SK-N-MC (cell line): Measurements from ENCODE around the gene ARHGAP31.
"Not testable (repeated sequence)": the region's sequence is repeated elsewhere in the genome, so short reads cannot be mapped to it uniquely, and the experiment has no call there.

Experiments used
- DNase-seq: peaks from one replicate; pipeline ENCODE4 v3.0.0-alpha.2; 2011; ENCODE audit warnings: low read depth, low spot score
- H3K27ac ChIP-seq: fragments of 200-600 bp; sonication (generic); 2 replicates; pipeline ENCODE4 v1.5.1; 2016; ENCODE audit warnings: mixed run types
- H3K36me3 ChIP-seq: fragments of 200-600 bp; sonication (generic); 2 replicates; pipeline ENCODE4 v1.6.1; 2017; ENCODE audit warnings: antibody characterized with exemption, low read length, mixed read lengths; ENCODE audit not compliant: insufficient read depth
- H3K4me3 ChIP-seq: fragments of 200-600 bp; sonication (generic); 2 replicates; pipeline ENCODE4 v1.5.1; 2016
- H3K9ac ChIP-seq: fragments of 200-600 bp; sonication (generic); 2 replicates; pipeline ENCODE4 v1.8.0; 2017; ENCODE audit warnings: mixed run types, mixed read lengths; ENCODE audit not compliant: insufficient read length
- H3K9me3 ChIP-seq: fragments of 200-600 bp; sonication (generic); 2 replicates; pipeline ENCODE4 v1.6.1; 2017; ENCODE audit warnings: low read depth, mild to moderate bottlenecking, antibody characterized with exemption, low read length, moderate library complexity, mixed read lengths
- EZH2 ChIP-seq: fragments of 200-600 bp; sonication (generic); IDR thresholded peaks from one replicate; pipeline ENCODE4 v1.6.1; 2017; ENCODE audit warnings: antibody characterized with exemption
- FOXP2 ChIP-seq: optimal IDR thresholded peaks from 2 replicates; pipeline ENCODE3; 2011; ENCODE audit warnings: mild to moderate bottlenecking, moderate library complexity; ENCODE audit not compliant: insufficient read depth; ENCODE audit errors: extremely low read length, control extremely low read depth
- POLR2AphosphoS5 ChIP-seq: IDR thresholded peaks from 2 replicates; pipeline ENCODE4 v1.6.1; 2012; ENCODE audit warnings: mild to moderate bottlenecking, low read depth, low read length, borderline replicate concordance

The ARHGAP31 gene

DNA sequence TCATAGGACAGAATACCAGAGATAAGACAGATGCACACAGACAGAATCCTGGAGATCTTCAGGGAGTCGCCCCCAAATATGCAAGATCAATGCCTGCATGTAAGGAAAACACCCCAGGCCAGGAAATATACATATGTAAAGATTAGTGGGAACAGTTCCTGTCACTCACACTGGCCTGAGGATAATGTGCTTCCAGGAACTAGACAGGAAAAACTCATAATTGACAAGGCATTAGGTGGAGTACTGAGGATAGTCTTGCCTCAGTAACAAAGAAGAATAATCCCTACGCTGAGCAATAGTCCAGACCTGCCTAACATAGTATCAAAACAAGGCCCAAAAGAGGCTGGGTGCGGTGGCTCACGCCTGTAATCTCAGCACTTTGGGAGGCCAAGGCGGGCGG, 33.1 kb upstream of the ARHGAP31 start:
- Histone ChIP-seq H3K27ac (no peak overlapping the region), H3K36me3 (no peaks in the 10 kb centered on the region), H3K9me3 (no peaks in the 10 kb centered on the region), H3K4me3 (no peak overlapping the region), H3K9ac (no peak overlapping the region)
- DNase-seq, result no peak
- TF ChIP-seq POLR2AphosphoS5 (no peak), FOXP2 (no peak), EZH2 (no peak)

DNA sequence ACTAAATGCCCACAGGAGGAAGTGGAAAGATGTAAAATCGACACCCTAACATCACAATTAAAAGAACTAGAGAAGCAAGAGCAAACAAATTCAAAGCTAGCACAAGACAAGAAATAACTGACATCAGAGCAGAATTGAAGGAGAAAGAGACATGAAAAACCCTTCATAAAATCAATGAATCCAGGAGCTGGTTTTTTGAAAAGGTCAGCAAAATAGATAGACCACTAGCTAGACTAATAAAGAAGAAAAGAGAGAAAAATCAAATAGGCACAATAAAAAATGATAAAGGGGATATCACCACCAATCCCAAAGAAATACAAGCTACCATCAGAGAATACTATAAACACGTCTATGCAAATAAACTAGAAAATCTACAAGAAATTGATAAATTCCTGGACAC, 24.0 kb upstream of the ARHGAP31 start:
- not testable (repeated sequence) for H3K27ac ChIP-seq, H3K4me3 ChIP-seq, H3K36me3 ChIP-seq, DNase-seq, H3K9me3 ChIP-seq, H3K9ac ChIP-seq

DNA sequence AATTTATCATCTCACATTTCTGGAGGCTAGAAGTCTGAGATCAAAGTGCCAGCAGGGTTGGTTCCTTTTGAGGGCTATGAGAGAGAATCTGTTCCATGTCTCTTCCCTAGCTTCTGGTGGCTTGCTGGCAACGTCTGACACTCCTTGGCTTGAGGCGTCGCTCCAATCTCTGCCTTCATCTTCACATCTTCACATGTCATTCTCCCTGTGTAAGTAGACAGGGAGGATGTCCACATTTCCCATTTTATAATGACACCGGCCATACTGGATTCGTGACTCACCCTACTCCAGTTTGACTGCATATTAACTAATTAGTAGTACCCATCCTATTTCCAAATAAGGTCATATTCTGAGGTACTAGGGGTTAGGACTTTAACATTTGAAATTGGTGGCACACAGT, 17.5 kb upstream of the ARHGAP31 start:
- H3K9ac ChIP-seq, result no peak overlapping the region
- DNase-seq, result no peak
- H3K36me3 ChIP-seq, result no peaks in the 10 kb centered on the region
- TF ChIP-seq FOXP2, result no peak
- no peak for TF ChIP-seq EZH2
- TF ChIP-seq POLR2AphosphoS5, result no peak
- no peak overlapping the region for H3K4me3 ChIP-seq
- H3K27ac ChIP-seq, result no peak overlapping the region
- no peaks in the 10 kb centered on the region for H3K9me3 ChIP-seq

DNA sequence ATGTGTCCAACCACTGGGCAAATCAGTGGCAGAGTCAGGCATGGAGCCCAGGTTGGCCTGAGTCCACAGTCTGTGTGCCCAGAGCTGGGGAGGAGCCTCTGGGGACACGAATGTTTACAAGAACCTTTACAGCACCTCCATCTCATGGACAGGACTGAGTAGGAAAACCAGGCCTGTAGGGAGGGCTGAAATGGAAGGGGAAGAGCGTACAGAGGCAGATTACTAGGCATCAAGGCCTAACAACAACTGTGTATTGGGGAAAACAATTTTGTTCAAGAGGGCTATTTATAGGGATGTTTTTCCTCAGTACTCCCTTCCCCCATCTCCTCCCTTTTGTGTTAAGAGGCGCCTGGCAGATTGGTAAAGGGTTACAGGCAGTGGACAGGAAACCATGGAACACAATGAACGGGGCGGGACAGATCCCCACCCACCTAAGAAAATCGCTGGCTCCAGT, 15.1 kb upstream of the ARHGAP31 start:
- Histone ChIP-seq H3K9me3 (0 out of 2 replicates have a peak, but pooled peaks cover 2% of the 10 kb centered on the region), H3K4me3 (no peak overlapping the region), H3K9ac (no peak overlapping the region), H3K36me3 (no peaks in the 10 kb centered on the region), H3K27ac (no peak overlapping the region)
- no peak for DNase-seq
- TF ChIP-seq POLR2AphosphoS5 (no peak), EZH2 (no peak), FOXP2 (no peak)

DNA sequence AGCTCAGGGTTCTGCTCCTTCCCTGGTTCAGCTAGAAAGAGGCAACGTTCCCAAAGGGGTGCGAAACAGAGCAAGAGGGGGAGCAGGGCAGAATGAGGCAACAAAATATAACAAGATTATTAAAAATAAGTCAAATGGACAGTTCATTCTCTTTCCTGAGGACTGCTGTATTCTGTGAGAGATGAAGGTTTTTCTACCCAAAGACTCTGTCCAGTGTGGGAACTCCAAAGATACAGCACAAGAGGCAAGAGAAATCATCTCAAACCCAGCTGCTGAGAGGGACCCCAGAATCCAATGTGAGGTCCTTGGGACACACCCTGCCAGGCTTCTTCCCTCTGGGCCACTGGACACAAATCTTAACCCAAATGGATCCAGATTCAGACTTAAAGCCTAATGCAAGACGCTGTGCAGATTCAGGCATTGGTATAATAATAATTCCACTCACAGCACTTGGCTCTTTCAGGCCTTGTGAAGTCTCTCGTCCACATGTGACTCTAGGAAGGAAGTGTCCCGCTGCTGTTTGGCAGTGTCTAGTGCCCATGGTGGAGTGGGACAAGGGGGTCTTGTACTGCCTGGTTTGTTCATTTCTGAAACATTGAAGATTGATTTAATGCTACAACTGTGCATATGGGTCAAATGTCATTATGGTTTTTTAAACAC, 14.5 kb upstream of the ARHGAP31 start:
- Histone ChIP-seq H3K9ac (no peak overlapping the region), H3K9me3 (0 out of 2 replicates have a peak, but pooled peaks cover 2% of the 10 kb centered on the region), H3K4me3 (no peak overlapping the region), H3K27ac (no peak overlapping the region), H3K36me3 (no peaks in the 10 kb centered on the region)
- DNase-seq, result no peak
- no peak for TF ChIP-seq EZH2
- TF ChIP-seq FOXP2, result no peak
- TF ChIP-seq POLR2AphosphoS5, result no peak

DNA sequence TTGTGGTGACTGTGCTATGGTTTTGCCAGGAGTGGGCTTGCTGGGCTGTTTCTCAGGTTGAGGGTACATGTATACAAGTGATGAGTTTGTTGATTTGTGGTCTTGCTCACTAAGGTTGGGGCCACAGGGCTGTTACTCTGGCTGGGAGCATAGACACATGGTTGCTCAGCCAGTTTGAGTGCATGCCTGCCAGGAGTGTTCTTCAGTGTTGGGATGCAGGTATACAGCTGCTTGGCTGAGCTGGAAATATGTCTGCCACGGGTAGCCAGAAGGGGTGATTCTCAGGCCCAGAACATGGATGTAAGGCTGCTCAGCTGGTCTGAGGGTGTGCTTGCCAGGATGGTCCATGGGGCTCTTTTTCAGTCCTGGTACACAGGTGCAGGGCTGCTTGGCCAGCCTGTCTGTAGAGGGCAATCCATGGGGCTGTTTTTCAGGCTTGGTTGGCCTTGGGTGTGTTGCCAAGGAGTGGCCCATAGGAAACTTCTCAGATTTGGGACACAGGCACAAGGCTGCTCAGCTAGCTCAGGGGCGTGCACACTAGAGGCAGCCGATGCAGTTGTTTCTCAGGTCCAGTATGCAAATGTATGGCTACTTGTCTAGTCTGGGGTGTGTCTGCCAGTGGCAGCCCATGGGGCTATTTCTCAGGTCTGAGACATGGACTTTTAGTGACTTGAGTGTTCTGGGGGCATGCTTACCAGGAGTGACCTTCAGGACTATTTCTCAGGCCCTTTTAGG, 5.3 kb upstream of the ARHGAP31 start:
- DNase-seq, result no peak
- Histone ChIP-seq H3K36me3 (no peaks in the 10 kb centered on the region), H3K9me3 (no peaks in the 10 kb centered on the region), H3K27ac (no peak overlapping the region), H3K9ac (no peak overlapping the region), H3K4me3 (no peak overlapping the region)
- TF ChIP-seq EZH2, result no peak
- TF ChIP-seq FOXP2, result no peak
- TF ChIP-seq POLR2AphosphoS5, result no peak

DNA sequence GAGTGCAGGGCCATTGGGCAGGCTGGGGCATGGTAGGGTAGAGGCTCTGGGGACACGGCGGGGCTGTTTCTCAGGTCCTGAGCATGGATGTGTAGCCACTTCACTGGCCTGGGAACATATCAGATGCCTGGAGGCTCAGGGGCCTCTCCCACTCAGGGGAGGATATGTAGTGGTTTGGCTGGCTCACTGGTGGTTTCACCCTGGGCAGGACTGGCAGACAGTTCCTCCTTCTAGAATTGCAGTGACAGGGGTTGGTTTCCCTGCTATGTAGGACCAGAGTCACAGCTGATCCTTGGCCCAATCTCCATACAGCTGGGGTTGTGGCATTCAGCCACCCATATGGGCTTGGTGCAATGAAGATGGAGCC, 4.8 kb upstream of the ARHGAP31 start:
- H3K4me3 ChIP-seq, result no peak overlapping the region
- no peaks in the 10 kb centered on the region for H3K9me3 ChIP-seq
- no peak overlapping the region for H3K27ac ChIP-seq
- TF ChIP-seq EZH2 (no peak), FOXP2 (no peak), POLR2AphosphoS5 (no peak)
- no peak for DNase-seq
- no peak overlapping the region for H3K9ac ChIP-seq
- H3K36me3 ChIP-seq, result no peaks in the 10 kb centered on the region

DNA sequence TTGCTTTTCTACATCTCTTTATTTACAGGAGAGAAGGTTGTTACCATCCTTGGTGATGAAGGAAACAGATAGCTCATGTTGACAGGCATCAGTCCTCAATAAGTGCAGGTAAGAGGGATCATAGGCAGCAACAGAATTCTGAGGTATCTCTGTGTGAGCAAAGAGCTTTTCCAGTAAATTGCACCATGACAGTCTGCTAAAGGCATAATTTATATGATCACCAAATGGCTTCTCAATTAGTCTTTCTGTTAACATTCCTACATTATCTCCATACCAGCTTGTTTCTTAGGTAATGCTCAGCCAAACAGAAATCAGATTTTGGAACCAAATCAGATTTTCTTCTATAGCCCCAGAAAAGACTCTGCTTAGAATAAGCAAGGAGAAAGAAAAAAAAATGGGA, 3.6 kb upstream of the ARHGAP31 start:
- Histone ChIP-seq H3K27ac (no peak overlapping the region), H3K9me3 (no peaks in the 10 kb centered on the region), H3K4me3 (no peak overlapping the region), H3K36me3 (no peaks in the 10 kb centered on the region), H3K9ac (no peak overlapping the region)
- DNase-seq, result no peak
- TF ChIP-seq FOXP2, result no peak
- TF ChIP-seq POLR2AphosphoS5, result no peak
- TF ChIP-seq EZH2, result no peak

DNA sequence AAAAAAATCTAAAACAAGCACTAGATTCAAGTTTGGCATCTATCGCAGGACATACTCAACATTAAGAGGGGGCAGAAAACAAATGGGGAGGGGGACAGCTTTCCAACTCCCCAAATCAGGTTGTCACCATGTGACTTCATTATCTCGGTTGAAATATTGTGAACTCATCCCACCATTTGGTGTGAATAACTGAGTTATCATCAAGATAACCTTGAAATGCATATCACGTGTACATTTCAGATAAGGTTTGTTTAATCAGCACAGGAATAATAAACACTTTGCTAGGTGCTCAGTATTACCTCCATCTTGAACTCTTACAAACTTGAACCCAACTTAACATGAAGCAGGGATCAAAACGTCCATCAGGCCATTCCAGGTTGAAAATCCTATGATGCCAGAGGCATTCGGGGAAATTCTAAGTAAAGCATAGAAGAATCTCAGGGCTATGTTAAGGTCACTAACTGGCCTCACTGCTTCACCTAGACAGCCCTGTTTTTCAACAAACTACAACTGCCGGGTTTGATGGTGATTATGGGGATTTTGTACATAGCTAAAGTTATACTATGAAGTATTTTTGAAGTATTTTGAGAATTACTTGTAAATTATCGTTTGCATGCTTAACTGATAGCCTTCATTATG, 3.0 kb upstream of the ARHGAP31 start:
- no peaks in the 10 kb centered on the region; the same call in 1 of the 2 replicates for H3K36me3 ChIP-seq
- H3K9ac ChIP-seq, result no peak overlapping the region
- H3K27ac ChIP-seq, result no peak overlapping the region
- H3K4me3 ChIP-seq, result no peak overlapping the region
- no peak for TF ChIP-seq FOXP2
- no peak for TF ChIP-seq POLR2AphosphoS5
- no peak for TF ChIP-seq EZH2
- DNase-seq, result no peak
- H3K9me3 ChIP-seq, result no peaks in the 10 kb centered on the region
